K562 (cell line): ENCODE measurements around the gene SERINC3.

Experiments used
- ADNP ChIP-seq: fragments of 200-800 bp; sonication (Bioruptor generic); IDR thresholded peaks from 2 replicates; pipeline ENCODE4 v1.6.1; 2016; ENCODE audit warnings: missing genetic modification characterization, missing compliant biosample characterization
- CTCF ChIP-seq, 3 experiments: IDR thresholded peaks in 2 of 3; conservative IDR thresholded peaks in 1 of 3; 2 replicates each; pipeline ENCODE4 v1.5.1; 2011 to 2012; ENCODE audit warnings: low read length in 3 of 3, mild to moderate bottlenecking in 3 of 3, control low read depth in 2 of 3, improper control_type of control experiment in 1 of 3, inconsistent platforms in 1 of 3, low read depth in 1 of 3, mixed read lengths in 1 of 3, moderate library complexity in 1 of 3; ENCODE audit not compliant: insufficient read depth in 2 of 3
- FOS ChIP-seq: IDR thresholded peaks from 3 replicates; pipeline ENCODE4 v1.6.1; 2011; ENCODE audit not compliant: insufficient read length; ENCODE audit errors: extremely low read depth
- GABPA ChIP-seq: fragments of 200-800 bp; sonication (Bioruptor generic); conservative IDR thresholded peaks from 2 replicates; pipeline ENCODE4 v1.6.1; 2016; ENCODE audit warnings: low read depth, missing genetic modification characterization, missing compliant biosample characterization
- GATAD2A ChIP-seq: fragments of 450-650 bp; IDR thresholded peaks from 2 replicates; pipeline ENCODE4 v1.6.1; 2017
- GTF2B ChIP-seq: IDR thresholded peaks from 2 replicates; pipeline ENCODE4 v1.6.1; 2011; ENCODE audit not compliant: insufficient read length; ENCODE audit errors: extremely low read depth
- MXI1 ChIP-seq: IDR thresholded peaks from 2 replicates; pipeline ENCODE4 v1.6.1; 2011; ENCODE audit warnings: low read depth, mild to moderate bottlenecking, improper control_type of control experiment, low read length
- NFIC ChIP-seq: fragments of 450-650 bp; IDR thresholded peaks from 2 replicates; pipeline ENCODE4 v1.6.1; 2017; ENCODE audit warnings: mild to moderate bottlenecking, inconsistent platforms
- POLR2A ChIP-seq: fragments of 450-650 bp; conservative IDR thresholded peaks from 2 replicates; pipeline ENCODE4 v1.6.1; 2016
- RFX5 ChIP-seq: IDR thresholded peaks from 2 replicates; pipeline ENCODE4 v1.6.1; 2011; ENCODE audit warnings: low read depth, mild to moderate bottlenecking, improper control_type of control experiment, low read length
- SPI1 ChIP-seq: IDR thresholded peaks from 2 replicates; pipeline ENCODE4 v1.6.1; 2011; ENCODE audit warnings: low read depth, low read length, control low read depth, borderline replicate concordance
- TCF7L2 ChIP-seq: fragments of 150-350 bp; IDR thresholded peaks from 2 replicates; pipeline ENCODE4 v1.6.1; 2016; ENCODE audit warnings: low read depth, mild to moderate bottlenecking, low read length, moderate library complexity
- ZBTB33 ChIP-seq: sonication (generic); formaldehyde crosslinking; IDR thresholded peaks from 2 replicates; pipeline ENCODE4 v1.8.1; 2023; ENCODE audit warnings: mild to moderate bottlenecking, missing genetic modification reagents
- ZNF707 ChIP-seq: fragments of 250-450 bp; sonication (Bioruptor Pico); conservative IDR thresholded peaks from 2 replicates; pipeline ENCODE4 v1.8.0; 2022; ENCODE audit warnings: inconsistent platforms, mild to moderate bottlenecking, moderate library complexity

GRCh38 chr20:44481719-44482416, 40.0 kb downstream of the SERINC3 start:
- TF ChIP-seq GTF2B (no peak), ZNF707 (CRISPR knock-in tag) (no peak), POLR2A (no peak), ADNP (no peak), MXI1 (no peak), ZBTB33 (no peak), TCF7L2 (no peak), CTCF (IDR thresholded peaks at IDR 0.05 in 2 of 3, conservative IDR thresholded peaks at IDR 0.05 in 1 of 3; ENCODE audit: insufficient read depth in 2 of 3, low read depth in 1 of 3, low read length in 3 of 3) (no peak), NFIC (no peak), GATAD2A (no peak), RFX5 (no peak), SPI1 (no peak), GABPA (no peak), FOS (no peak)
